Endothelial cell of umbilical vein (primary cell): ENCODE data around the gene MAP3K13. TPM values are rescaled to one million over a fixed set of nuclear protein-coding genes. Genes with fewer than 3 reads are reported as not detected.

Experiments
- BruUV-seq: library from RNA; stranded (reverse); fragments of 400-500 nt; replicated peaks from 2 replicates; lab custom pipeline; 2021; lab: Mats Ljungman, UMichigan
- CTCF ChIA-PET: fragments of 300-600, 350-600 bp; sonication (Branson Sonifier 250); formaldehyde crosslinking; loops from one replicate; lab custom pipeline; 2021; ENCODE audit warnings: antibody characterized with exemption, inconsistent platforms; lab: Charles Lee
- POLR2A ChIA-PET: fragments of 300-600, 350-600 bp; sonication (Branson Sonifier 250); formaldehyde crosslinking; loops from one replicate; lab custom pipeline; 2021; ENCODE audit warnings: antibody characterized with exemption, inconsistent platforms; lab: Charles Lee
- DNase-seq: peaks from one replicate; pipeline ENCODE4 v3.0.0-alpha.2; 2011; ENCODE audit warnings: low read depth, low spot score
- FAIRE-seq: peaks from 2 replicates; lab custom pipeline; 2011; peaks lifted over from hg19 to GRCh38; lab: Jason Lieb, UNC
- H2AFZ ChIP-seq: 2 replicates; pipeline ENCODE4 v1.6.0; 2012; ENCODE audit warnings: low read depth, low read length, control low read depth, inconsistent platforms
- H3K27ac ChIP-seq: 2 replicates; pipeline ENCODE4 v1.5.1; 2011; ENCODE audit warnings: low read depth, mild to moderate bottlenecking, control low read depth, low read length, moderate library complexity; ENCODE audit not compliant: insufficient read depth
- H3K27me3 ChIP-seq, 2 experiments: 2 replicates each; pipeline versions ENCODE4 v1.6.0 to v1.6.1; 2011; ENCODE audit warnings: low read length in 2 of 2, mixed read lengths in 1 of 2; ENCODE audit not compliant: control insufficient read depth in 2 of 2, insufficient read depth in 2 of 2
- H3K36me3 ChIP-seq, 2 experiments: 2 replicates in 1 of 2; 3 replicates in 1 of 2; pipeline ENCODE4 v1.5.1; 2011; ENCODE audit warnings: low read length in 2 of 2, mild to moderate bottlenecking in 1 of 2, moderate library complexity in 1 of 2; ENCODE audit not compliant: control insufficient read depth in 2 of 2, insufficient read depth in 2 of 2; ENCODE audit errors: extremely low read depth in 1 of 2
- H3K4me1 ChIP-seq: 3 replicates; pipeline ENCODE4 v1.5.1; 2011; ENCODE audit warnings: mild to moderate bottlenecking, low read length; ENCODE audit not compliant: control insufficient read depth, insufficient read depth; ENCODE audit errors: extremely low read depth
- H3K4me2 ChIP-seq: 2 replicates; pipeline ENCODE4 v1.6.1; 2011; ENCODE audit warnings: low read length, control low read depth, mixed read lengths; ENCODE audit not compliant: insufficient read depth
- H3K4me3 ChIP-seq, 3 experiments: fragments of 200-600 bp in 1 of 3; sonication (generic), shearing (Covaris generic) in 1 of 3; replicated peaks in 1 of 3; 2 replicates each; pipeline ENCODE4 v1.5.1; 2011 to 2016; ENCODE audit warnings: control low read depth in 3 of 3, low read length in 3 of 3, mild to moderate bottlenecking in 2 of 3, inconsistent platforms in 1 of 3, low read depth in 1 of 3, moderate library complexity in 1 of 3; ENCODE audit not compliant: insufficient read depth in 1 of 3
- H3K79me2 ChIP-seq: 2 replicates; pipeline ENCODE4 v1.6.0; 2012; ENCODE audit warnings: low read length, inconsistent platforms; ENCODE audit not compliant: control insufficient read depth, insufficient read depth
- H3K9ac ChIP-seq: replicated peaks from 2 replicates; pipeline ENCODE3; 2011; ENCODE audit warnings: low read length, control low read depth; ENCODE audit not compliant: insufficient read depth; ENCODE audit errors: extremely low read depth
- H3K9me1 ChIP-seq: replicated peaks from 3 replicates; pipeline ENCODE4 v1.6.0; 2011; ENCODE audit warnings: mild to moderate bottlenecking, low read length; ENCODE audit not compliant: control insufficient read depth, insufficient read depth; ENCODE audit errors: extremely low read depth
- H3K9me3 ChIP-seq: replicated peaks from 2 replicates; pipeline ENCODE4 v1.5.1; 2012; ENCODE audit warnings: low read length, inconsistent platforms; ENCODE audit not compliant: control insufficient read depth, insufficient read depth
- H4K20me1 ChIP-seq: replicated peaks from 2 replicates; pipeline ENCODE3; 2011; ENCODE audit warnings: mild to moderate bottlenecking, low read length; ENCODE audit not compliant: control insufficient read depth, insufficient read depth; ENCODE audit errors: extremely low read depth
- EZH2 ChIP-seq: IDR thresholded peaks from 2 replicates; pipeline ENCODE4 v1.6.1; 2012; ENCODE audit warnings: borderline replicate concordance, low read depth, mild to moderate bottlenecking, moderate library complexity, low read length, inconsistent platforms; ENCODE audit not compliant: severe bottlenecking
- GATA2 ChIP-seq: IDR thresholded peaks from 2 replicates; pipeline ENCODE4 v1.7.0; 2011; ENCODE audit warnings: low read depth, mild to moderate bottlenecking, moderate library complexity, mixed read lengths, low read length; ENCODE audit not compliant: insufficient read length, insufficient read depth
- JUN ChIP-seq: IDR thresholded peaks from 2 replicates; pipeline ENCODE4 v1.6.1; 2011; ENCODE audit warnings: borderline replicate concordance, low read depth; ENCODE audit not compliant: insufficient read length, insufficient read depth
- MYC ChIP-seq: IDR thresholded peaks from one replicate; pipeline ENCODE4 v1.6.1; 2011; ENCODE audit warnings: mild to moderate bottlenecking, low read depth, low read length
- POLR2A ChIP-seq: IDR thresholded peaks from 2 replicates; pipeline ENCODE4 v1.6.1; 2012; ENCODE audit warnings: low read depth, mild to moderate bottlenecking, control low read depth, low read length
- POLR2AphosphoS5 ChIP-seq: IDR thresholded peaks from 2 replicates; pipeline ENCODE4 v1.6.1; 2012; ENCODE audit warnings: low read depth, mild to moderate bottlenecking, control low read depth, low read length, moderate library complexity; ENCODE audit not compliant: insufficient read depth
- dilution Hi-C: fragments of 300-500 bp; cut with MboI; formaldehyde crosslinking; loops from one replicate; pipeline ENCODE4 v1.15.0; 2019; ENCODE audit warnings: low sequenced_read_pairs; ENCODE audit not compliant: extremely low pct_ligation_motif_present
- intact Hi-C: fragments of 100-400 bp; cut with micrococcal nuclease; formaldehyde crosslinking; loops from one replicate; pipeline ENCODE4 v1.10.0; 2022
- polyA plus RNA-seq, 4 experiments: library from polyadenylated mRNA; depleted of rRNA in 3 of 4; stranded (reverse) in 3 of 4; unstranded in 1 of 4; fragments of >200 nt; gene quantifications; 2 replicates each; pipeline versions ENCODE4 v1.2.1 to v1.2.3, GENCODE V29; 2011 to 2012; ENCODE audit warnings: missing spikeins in 1 of 4
- total RNA-seq: library from RNA; stranded (reverse); gene quantifications from 2 replicates; pipeline ENCODE4 v1.2.3, GENCODE V29; 2021
- TF ChIP-seq, protein P1 (sequence below), 2 donors: IDR thresholded peaks; 1 replicate in 1 of 2; 2 replicates in 1 of 2; pipeline ENCODE4 v1.5.1; 2011; ENCODE audit warnings: low read length in 2 of 2, mild to moderate bottlenecking in 2 of 2, moderate library complexity in 2 of 2, control low read depth in 1 of 2, inconsistent platforms in 1 of 2, low read depth in 1 of 2; ENCODE audit not compliant: insufficient read depth in 1 of 2; ENCODE audit errors: extremely low read depth in 1 of 2

MAP3K13 gene
- total and polyA plus RNA-seq, 2 donors (not counting 3 experiments of a cell fraction or from before 2014, with no cell fraction given) = 6.2 to 15.4 TPM

GRCh38 chr3:185511711-185512110, 148.8 kb downstream of the MAP3K13 start:
- Histone ChIP-seq H3K9ac (no peak overlapping the region), H3K27ac (no peak overlapping the region), H3K4me2 (no peak overlapping the region), H3K9me3 (no peaks in the 10 kb centered on the region), H3K36me3 (no peaks in the 10 kb centered on the region), H2AFZ (no peak overlapping the region), H3K4me3 (no peak overlapping the region), H3K27me3 (peaks cover 0 to 2% of the 10 kb centered on the region in 2 experiments), H3K9me1 (no peaks in the 10 kb centered on the region), H4K20me1 (no peaks in the 10 kb centered on the region), H3K4me1 (no peaks in the 10 kb centered on the region), H3K79me2 (no peaks in the 10 kb centered on the region)
- intact Hi-C loops = no loop called here
- FAIRE-seq (no peak), DNase-seq (no peak)
- TF ChIP-seq EZH2 (no peak), POLR2A (no peak), GATA2 (no peak), MYC (no peak), JUN (no peak), POLR2AphosphoS5 (no peak)
- TF ChIP-seq, protein P1, sequence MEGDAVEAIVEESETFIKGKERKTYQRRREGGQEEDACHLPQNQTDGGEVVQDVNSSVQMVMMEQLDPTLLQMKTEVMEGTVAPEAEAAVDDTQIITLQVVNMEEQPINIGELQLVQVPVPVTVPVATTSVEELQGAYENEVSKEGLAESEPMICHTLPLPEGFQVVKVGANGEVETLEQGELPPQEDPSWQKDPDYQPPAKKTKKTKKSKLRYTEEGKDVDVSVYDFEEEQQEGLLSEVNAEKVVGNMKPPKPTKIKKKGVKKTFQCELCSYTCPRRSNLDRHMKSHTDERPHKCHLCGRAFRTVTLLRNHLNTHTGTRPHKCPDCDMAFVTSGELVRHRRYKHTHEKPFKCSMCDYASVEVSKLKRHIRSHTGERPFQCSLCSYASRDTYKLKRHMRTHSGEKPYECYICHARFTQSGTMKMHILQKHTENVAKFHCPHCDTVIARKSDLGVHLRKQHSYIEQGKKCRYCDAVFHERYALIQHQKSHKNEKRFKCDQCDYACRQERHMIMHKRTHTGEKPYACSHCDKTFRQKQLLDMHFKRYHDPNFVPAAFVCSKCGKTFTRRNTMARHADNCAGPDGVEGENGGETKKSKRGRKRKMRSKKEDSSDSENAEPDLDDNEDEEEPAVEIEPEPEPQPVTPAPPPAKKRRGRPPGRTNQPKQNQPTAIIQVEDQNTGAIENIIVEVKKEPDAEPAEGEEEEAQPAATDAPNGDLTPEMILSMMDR (IDR thresholded peaks at IDR 0.05; ENCODE audit: extremely low read depth in 1 of 2, insufficient read depth in 1 of 2, low read depth in 1 of 2, low read length in 2 of 2) = no peak
- ChIA-PET POLR2A (no interaction called here), CTCF (no interaction called here)
- dilution Hi-C loops = no loop called here
- BruUV-seq = no TSS peak
